PC-9 (cell line): ENCODE measurements around the gene ATOH8.

Source experiments
- EZH2 ChIP-seq: fragments of 200-600 bp; sonication (generic); IDR thresholded peaks from 2 replicates; pipeline ENCODE4 v1.8.0; 2017; ENCODE audit warnings: antibody characterized with exemption, low read depth
- TF ChIP-seq, protein P1 (sequence below): fragments of 200-600 bp; sonication (generic); conservative IDR thresholded peaks from 2 replicates; pipeline ENCODE4 v1.6.1; 2017; ENCODE audit warnings: mixed run types, antibody characterized with exemption, mild to moderate bottlenecking, moderate library complexity

DNA sequence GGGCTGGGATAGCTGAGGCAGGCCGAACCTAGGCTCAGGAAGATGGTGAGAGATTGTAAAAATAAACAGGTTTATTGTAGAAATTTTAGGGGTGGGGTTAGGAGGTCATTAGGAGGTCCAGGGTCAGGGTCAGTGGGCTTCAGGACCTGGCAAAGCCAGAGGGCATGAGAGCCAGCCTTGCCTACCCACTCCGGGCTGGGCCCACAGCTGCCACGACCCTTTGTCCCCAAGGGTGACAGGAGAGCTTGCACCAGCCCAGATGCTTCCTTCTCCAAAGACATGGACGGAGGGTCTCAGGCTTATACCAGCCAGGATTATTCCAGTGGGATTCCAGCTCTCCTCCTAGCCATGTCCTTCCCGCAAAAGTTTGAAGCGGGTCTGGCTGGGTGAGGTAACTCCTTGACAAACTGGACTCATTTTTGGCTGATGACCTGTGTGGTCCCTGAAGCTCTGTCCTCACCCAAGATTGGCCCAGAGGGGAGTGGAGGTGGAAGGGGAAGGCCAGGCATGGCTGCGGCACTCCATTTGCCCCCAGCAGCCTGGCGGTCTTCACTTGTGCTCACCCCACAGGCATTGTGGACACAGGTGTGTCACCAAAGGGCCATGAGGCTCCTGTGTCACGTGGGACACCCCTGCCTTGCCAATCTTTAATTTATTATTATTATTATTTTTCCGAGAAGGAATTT lies 23.8 kb upstream of the ATOH8 start:
- TF ChIP-seq, protein P1, sequence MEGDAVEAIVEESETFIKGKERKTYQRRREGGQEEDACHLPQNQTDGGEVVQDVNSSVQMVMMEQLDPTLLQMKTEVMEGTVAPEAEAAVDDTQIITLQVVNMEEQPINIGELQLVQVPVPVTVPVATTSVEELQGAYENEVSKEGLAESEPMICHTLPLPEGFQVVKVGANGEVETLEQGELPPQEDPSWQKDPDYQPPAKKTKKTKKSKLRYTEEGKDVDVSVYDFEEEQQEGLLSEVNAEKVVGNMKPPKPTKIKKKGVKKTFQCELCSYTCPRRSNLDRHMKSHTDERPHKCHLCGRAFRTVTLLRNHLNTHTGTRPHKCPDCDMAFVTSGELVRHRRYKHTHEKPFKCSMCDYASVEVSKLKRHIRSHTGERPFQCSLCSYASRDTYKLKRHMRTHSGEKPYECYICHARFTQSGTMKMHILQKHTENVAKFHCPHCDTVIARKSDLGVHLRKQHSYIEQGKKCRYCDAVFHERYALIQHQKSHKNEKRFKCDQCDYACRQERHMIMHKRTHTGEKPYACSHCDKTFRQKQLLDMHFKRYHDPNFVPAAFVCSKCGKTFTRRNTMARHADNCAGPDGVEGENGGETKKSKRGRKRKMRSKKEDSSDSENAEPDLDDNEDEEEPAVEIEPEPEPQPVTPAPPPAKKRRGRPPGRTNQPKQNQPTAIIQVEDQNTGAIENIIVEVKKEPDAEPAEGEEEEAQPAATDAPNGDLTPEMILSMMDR = no peak
- no peak for TF ChIP-seq EZH2
